HUES64 (cell line): ENCODE results near the gene CBLB.

Experiments
- H3K27ac ChIP-seq: 2 replicates; pipeline ENCODE4 v1.7.0; 2013; ENCODE audit warnings: low read depth, low read length, inconsistent platforms
- H3K27me3 ChIP-seq: 2 replicates; pipeline ENCODE4 v1.6.1; 2013; ENCODE audit warnings: mild to moderate bottlenecking, low read length; ENCODE audit not compliant: insufficient read depth
- H3K36me3 ChIP-seq: 2 replicates; pipeline ENCODE4 v1.6.1; 2013; ENCODE audit warnings: mild to moderate bottlenecking, low read length; ENCODE audit not compliant: insufficient read depth
- H3K4me1 ChIP-seq: 2 replicates; pipeline ENCODE4 v1.6.1; 2013; ENCODE audit warnings: mild to moderate bottlenecking, low read length, moderate library complexity; ENCODE audit not compliant: insufficient read depth
- H3K4me3 ChIP-seq: 2 replicates; pipeline ENCODE4 v1.5.1; 2013; ENCODE audit warnings: mild to moderate bottlenecking, low read length, moderate library complexity
- H3K9ac ChIP-seq: 2 replicates; pipeline ENCODE4 v1.6.1; 2013; ENCODE audit warnings: mild to moderate bottlenecking, low read depth, low read length
- H3K9me3 ChIP-seq: 2 replicates; pipeline ENCODE4 v1.6.1; 2013; ENCODE audit warnings: low read depth, low read length; ENCODE audit not compliant: insufficient read depth
- WGBS: fragments of 150-250, 120-280 bp; methylation state at CpG from one replicate; pipeline ENCODE4 v1.1.7; 2013; ENCODE audit warnings: missing lambda C conversion rate; 5-methylcytosine and 5-hydroxymethylcytosine counted together

CBLB gene

GRCh38 chr3:105686278-105686897, 182.4 kb downstream of the CBLB start:
- 53% methylated on average over 2 of the region's 2 CpGs for WGBS
- Histone ChIP-seq H3K27me3 (no peaks in the 10 kb centered on the region), H3K4me1 (no peaks in the 10 kb centered on the region), H3K27ac (no peak overlapping the region), H3K36me3 (peaks cover 27% of the 10 kb centered on the region), H3K4me3 (no peak overlapping the region), H3K9me3 (no peaks in the 10 kb centered on the region), H3K9ac (no peak overlapping the region)

DNA sequence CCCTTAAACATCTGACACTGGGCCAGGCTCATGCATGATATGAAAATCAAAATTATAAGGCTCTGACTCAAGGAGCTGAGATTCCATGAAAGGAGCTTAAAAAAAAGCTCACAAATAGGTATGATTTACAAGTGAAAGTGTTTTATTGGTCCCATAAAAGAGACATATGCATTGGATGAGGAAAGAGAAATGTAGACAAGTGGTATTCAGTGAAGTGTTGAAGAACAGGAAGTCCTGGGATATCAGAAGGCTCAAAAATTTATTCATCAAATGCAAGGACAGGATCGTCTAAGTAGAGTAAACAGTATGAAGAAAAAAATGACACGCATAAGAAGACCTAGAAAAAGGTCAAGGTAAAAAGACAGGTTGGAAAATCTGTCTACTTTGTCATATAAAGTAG, 188.9 kb downstream of the CBLB start:
- Histone ChIP-seq H3K4me1 (no peaks in the 10 kb centered on the region), H3K9me3 (no peaks in the 10 kb centered on the region), H3K27me3 (no peaks in the 10 kb centered on the region), H3K4me3 (no peak overlapping the region), H3K36me3 (peaks cover 63% of the 10 kb centered on the region), H3K9ac (no peak overlapping the region), H3K27ac (no peak overlapping the region)
- 97% methylated on average over 2 of the region's 2 CpGs for WGBS

GRCh38 chr3:105678017-105678416, 190.8 kb downstream of the CBLB start:
- Histone ChIP-seq H3K27ac (no peak overlapping the region), H3K9ac (no peak overlapping the region), H3K27me3 (no peaks in the 10 kb centered on the region), H3K36me3 (peaks cover 62% of the 10 kb centered on the region), H3K9me3 (no peaks in the 10 kb centered on the region), H3K4me1 (no peaks in the 10 kb centered on the region), H3K4me3 (no peak overlapping the region)
- 95% methylated on average over 3 of the region's 3 CpGs for WGBS

DNA sequence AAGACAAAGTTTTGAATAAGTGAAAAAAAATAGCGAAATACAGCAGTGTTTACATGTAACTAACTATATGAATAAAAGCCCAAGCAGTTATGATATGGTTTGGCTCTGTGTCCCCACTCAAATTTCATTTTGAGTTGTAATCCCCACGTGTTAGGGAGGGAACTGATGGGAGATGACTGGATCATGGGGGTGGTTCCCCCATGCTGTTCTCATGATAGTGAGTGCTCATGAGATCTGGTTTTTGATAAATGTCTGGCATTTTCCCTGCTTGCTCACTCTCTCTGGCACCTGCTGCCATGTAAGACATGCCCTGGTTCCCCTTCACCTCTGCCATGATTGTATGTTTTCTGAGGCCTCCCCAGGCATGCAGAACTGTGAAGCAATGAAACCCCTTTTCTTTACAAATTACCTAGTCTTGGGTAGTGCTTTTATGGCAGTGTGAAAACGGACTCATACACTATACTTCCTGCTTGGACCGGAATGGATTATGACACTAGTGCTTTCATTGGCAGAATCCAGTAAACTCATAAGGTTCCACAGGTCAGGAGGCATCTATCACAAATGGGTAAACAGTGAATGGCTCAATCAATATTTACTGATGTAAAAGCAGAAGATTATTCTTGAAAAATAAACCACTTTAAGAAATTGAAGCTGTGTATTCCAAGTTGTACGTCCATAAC, 192.1 kb downstream of the CBLB start:
- no peaks in the 10 kb centered on the region for H3K9me3 ChIP-seq
- H3K9ac ChIP-seq: no peak overlapping the region
- no peaks in the 10 kb centered on the region for H3K4me1 ChIP-seq
- H3K27ac ChIP-seq: no peak overlapping the region
- no peaks in the 10 kb centered on the region for H3K27me3 ChIP-seq
- H3K4me3 ChIP-seq: no peak overlapping the region
- 97% methylated on average over 5 of the region's 5 CpGs for WGBS
- H3K36me3 ChIP-seq: peaks cover 65% of the 10 kb centered on the region

- H3K36me3 ChIP-seq: peaks cover 66% of the 10 kb centered on the region
- H3K27me3 ChIP-seq: no peaks in the 10 kb centered on the region
- H3K4me1 ChIP-seq: no peaks in the 10 kb centered on the region
- H3K9me3 ChIP-seq: no peaks in the 10 kb centered on the region
- no peak overlapping the region for H3K4me3 ChIP-seq
- H3K9ac ChIP-seq: no peak overlapping the region
- no peak overlapping the region for H3K27ac ChIP-seq
Measured at GRCh38 chr3:105674437-105675065, 194.3 kb downstream of the CBLB start.

GRCh38 chr3:105672996-105673395, 195.8 kb downstream of the CBLB start:
- Histone ChIP-seq H3K27ac (no peak overlapping the region), H3K27me3 (no peaks in the 10 kb centered on the region), H3K4me1 (no peaks in the 10 kb centered on the region), H3K9me3 (no peaks in the 10 kb centered on the region), H3K9ac (no peak overlapping the region), H3K36me3 (peaks cover 63% of the 10 kb centered on the region), H3K4me3 (no peak overlapping the region)
- WGBS: 95% methylated on average over 5 of the region's 5 CpGs

GRCh38 chr3:105662306-105662705, 206.5 kb downstream of the CBLB start:
- Histone ChIP-seq H3K36me3 (peaks cover 41% of the 10 kb centered on the region), H3K4me1 (no peaks in the 10 kb centered on the region), H3K4me3 (no peak overlapping the region), H3K27me3 (no peaks in the 10 kb centered on the region), H3K9ac (no peak overlapping the region), H3K27ac (no peak overlapping the region), H3K9me3 (no peaks in the 10 kb centered on the region)

- no peaks in the 10 kb centered on the region for H3K4me1 ChIP-seq
- H3K4me3 ChIP-seq: no peak overlapping the region
- H3K27ac ChIP-seq: no peak overlapping the region
- no peaks in the 10 kb centered on the region for H3K9me3 ChIP-seq
- peaks cover 34% of the 10 kb centered on the region for H3K36me3 ChIP-seq
- H3K9ac ChIP-seq: no peak overlapping the region
- no peaks in the 10 kb centered on the region for H3K27me3 ChIP-seq
- 100% methylated on average over 2 of the region's 3 CpGs for WGBS
Measured at GRCh38 chr3:105661461-105661860, 207.4 kb downstream of the CBLB start.

GRCh38 chr3:105656651-105657504, 211.9 kb downstream of the CBLB start:
- H3K36me3 ChIP-seq: peaks cover 29% of the 10 kb centered on the region
- WGBS: 100% methylated on average over 1 of the region's 1 CpG

GRCh38 chr3:105653868-105654267, 214.9 kb downstream of the CBLB start:
- no peak overlapping the region for H3K27ac ChIP-seq
- H3K4me1 ChIP-seq: no peaks in the 10 kb centered on the region
- peaks cover 13% of the 10 kb centered on the region for H3K36me3 ChIP-seq
- no peaks in the 10 kb centered on the region for H3K9me3 ChIP-seq
- no peaks in the 10 kb centered on the region for H3K27me3 ChIP-seq
- no peak overlapping the region for H3K9ac ChIP-seq
- no peak overlapping the region for H3K4me3 ChIP-seq
- WGBS: 98% methylated on average over 3 of the region's 3 CpGs

More at GRCh38 chr3:105656651-105657504, 211.9 kb downstream of the CBLB start:
- H3K27ac ChIP-seq: no peak overlapping the region
- H3K4me1 ChIP-seq: no peaks in the 10 kb centered on the region
- H3K27me3 ChIP-seq: no peaks in the 10 kb centered on the region
- H3K9me3 ChIP-seq: no peaks in the 10 kb centered on the region
- no peak overlapping the region for H3K9ac ChIP-seq
- H3K4me3 ChIP-seq: no peak overlapping the region

- WGBS: no CpG with 5 or more reads among the region's 1 CpG
- H3K27me3 ChIP-seq: no peaks in the 10 kb centered on the region
- H3K9ac ChIP-seq: no peak overlapping the region
- no peaks in the 10 kb centered on the region for H3K4me1 ChIP-seq
- peaks cover 6% of the 10 kb centered on the region; the same call in 1 of the 2 replicates for H3K36me3 ChIP-seq
- no peaks in the 10 kb centered on the region for H3K9me3 ChIP-seq
- H3K4me3 ChIP-seq: no peak overlapping the region
- no peak overlapping the region for H3K27ac ChIP-seq
Measured at GRCh38 chr3:105653166-105653565, 215.6 kb downstream of the CBLB start.
